Activated naive CD8-positive, alpha-beta T cell treated with anti-CD3 and anti-CD28 coated beads for 36 hours (primary cell): ENCODE measurements around the gene PBX1. TPM values are rescaled to one million over a fixed set of nuclear protein-coding genes. Genes with fewer than 3 reads are reported as not detected.

Source experiments
- DNase-seq: peaks from one replicate; pipeline ENCODE4 v3.0.0; 2021
- H3K27ac Mint-ChIP-seq: one replicate; pipeline ENCODE4 v1.8.0; 2022; ENCODE audit warnings: mild to moderate bottlenecking, moderate library complexity, mixed read lengths
- H3K27me3 Mint-ChIP-seq: one replicate; pipeline ENCODE4 v1.8.0; 2022; ENCODE audit warnings: mild to moderate bottlenecking, mixed read lengths
- H3K36me3 Mint-ChIP-seq: one replicate; pipeline ENCODE4 v1.8.0; 2021; ENCODE audit warnings: mild to moderate bottlenecking, mixed read lengths
- H3K4me1 Mint-ChIP-seq: one replicate; pipeline ENCODE4 v1.8.0; 2021; ENCODE audit warnings: mixed read lengths
- H3K4me3 Mint-ChIP-seq: one replicate; pipeline ENCODE4 v1.8.0; 2022; ENCODE audit warnings: mild to moderate bottlenecking, moderate library complexity, mixed read lengths
- H3K9me3 Mint-ChIP-seq: one replicate; pipeline ENCODE4 v1.8.0; 2022; ENCODE audit warnings: mixed read lengths
- total RNA-seq, 2 experiments: library from RNA; stranded (reverse); gene quantifications; one replicate each; pipeline ENCODE4 v1.2.3, GENCODE V29; 2021

Gene PBX1
- total RNA-seq, 2 experiments from 2014 or later = 0.04 TPM; not detected in 1

GRCh38 chr1:164846731-164847691 is 288.0 kb downstream of the PBX1 start:
- no peaks in the 10 kb centered on the region for H3K36me3 Mint-ChIP-seq
- H3K27ac Mint-ChIP-seq = no peak overlapping the region
- no peaks in the 10 kb centered on the region for H3K4me1 Mint-ChIP-seq
- no peak for DNase-seq
- no peaks in the 10 kb centered on the region for H3K27me3 Mint-ChIP-seq
- H3K4me3 Mint-ChIP-seq = no peak overlapping the region
- no peaks in the 10 kb centered on the region for H3K9me3 Mint-ChIP-seq

DNA sequence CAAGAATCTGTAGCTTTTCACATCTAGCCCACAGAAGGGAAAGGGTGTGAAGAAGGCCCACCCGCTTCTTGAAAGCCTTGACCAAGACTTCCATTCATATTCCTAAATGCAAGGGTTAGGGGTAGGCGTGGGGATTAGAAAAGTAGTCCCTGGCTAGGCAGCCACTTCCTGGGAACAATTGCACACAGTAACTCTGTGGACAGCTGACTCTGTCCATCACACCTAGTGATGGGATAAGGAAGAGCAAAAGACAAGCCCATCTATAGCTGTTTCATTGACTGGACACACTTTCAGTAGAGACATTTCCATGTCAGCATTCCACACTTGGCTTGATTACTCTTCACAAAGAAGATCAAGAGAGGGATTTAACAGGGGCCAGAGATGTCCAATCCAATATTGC is 294.2 kb downstream of the PBX1 start:
- Mint-ChIP-seq H3K4me3 (no peak overlapping the region), H3K36me3 (no peaks in the 10 kb centered on the region), H3K9me3 (no peaks in the 10 kb centered on the region), H3K27ac (no peak overlapping the region), H3K4me1 (no peaks in the 10 kb centered on the region), H3K27me3 (peaks cover 4% of the 10 kb centered on the region)
- no peak for DNase-seq

DNA sequence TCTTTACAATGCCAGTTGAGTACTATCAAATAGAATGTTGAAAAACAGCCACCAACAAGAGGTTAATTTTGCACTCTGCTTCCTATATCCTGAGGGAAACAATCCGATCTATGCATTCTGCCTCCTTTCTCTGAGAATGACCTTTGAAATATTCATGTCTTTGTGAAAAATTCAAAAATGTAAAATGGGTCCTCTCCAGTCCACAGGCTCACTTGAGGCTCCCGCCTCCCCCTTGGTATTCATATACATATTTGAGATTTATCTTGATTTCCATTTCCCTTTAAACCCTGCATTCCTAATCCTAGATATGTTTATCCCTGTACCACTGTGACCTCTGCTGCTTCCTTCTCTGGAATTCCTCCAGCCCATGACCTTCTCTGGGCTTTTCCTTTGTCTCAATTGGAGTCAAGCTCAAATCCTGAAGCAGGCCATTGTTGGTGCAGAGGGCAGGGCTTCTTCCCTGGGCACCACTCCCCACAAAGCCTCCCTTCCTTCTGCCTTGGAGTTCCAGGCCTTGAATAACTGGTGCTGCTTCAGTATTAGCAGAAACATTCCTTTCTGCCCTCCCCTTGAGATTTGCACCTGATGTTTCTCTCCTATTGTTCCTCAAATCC is 296.8 kb downstream of the PBX1 start:
- DNase-seq = no peak
- peaks cover 4% of the 10 kb centered on the region for H3K27me3 Mint-ChIP-seq
- H3K27ac Mint-ChIP-seq = no peak overlapping the region
- no peaks in the 10 kb centered on the region for H3K4me1 Mint-ChIP-seq
- H3K36me3 Mint-ChIP-seq = no peaks in the 10 kb centered on the region
- no peak overlapping the region for H3K4me3 Mint-ChIP-seq
- H3K9me3 Mint-ChIP-seq = no peaks in the 10 kb centered on the region

GRCh38 chr1:164856381-164856780 is 297.4 kb downstream of the PBX1 start:
- Mint-ChIP-seq H3K4me3 (no peak overlapping the region), H3K36me3 (no peaks in the 10 kb centered on the region), H3K9me3 (no peaks in the 10 kb centered on the region), H3K27me3 (peaks cover 4% of the 10 kb centered on the region), H3K4me1 (no peaks in the 10 kb centered on the region), H3K27ac (no peak overlapping the region)
- DNase-seq = no peak

DNA sequence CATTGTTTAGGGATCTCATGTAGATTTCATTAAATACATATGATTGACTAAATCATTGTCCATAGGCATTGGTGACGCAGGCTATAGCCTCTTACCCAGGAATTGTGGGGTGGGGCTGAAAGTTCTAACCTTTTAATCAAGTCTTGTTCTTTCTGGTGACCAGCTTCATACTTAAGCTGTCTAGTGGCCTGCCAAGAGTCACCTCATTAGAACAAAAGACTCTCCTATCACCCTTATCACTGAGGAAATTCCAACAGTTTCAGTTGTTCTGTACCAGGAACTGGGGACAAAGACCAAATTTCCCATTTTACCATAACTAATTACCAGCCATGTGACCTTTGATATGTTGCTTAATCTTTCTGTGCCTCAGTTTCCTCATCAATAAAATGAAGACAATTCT is 298.5 kb downstream of the PBX1 start:
- no peak for DNase-seq
- Mint-ChIP-seq H3K27ac (no peak overlapping the region), H3K4me3 (no peak overlapping the region), H3K4me1 (no peaks in the 10 kb centered on the region), H3K9me3 (no peaks in the 10 kb centered on the region), H3K36me3 (no peaks in the 10 kb centered on the region), H3K27me3 (peaks cover 4% of the 10 kb centered on the region)

DNA sequence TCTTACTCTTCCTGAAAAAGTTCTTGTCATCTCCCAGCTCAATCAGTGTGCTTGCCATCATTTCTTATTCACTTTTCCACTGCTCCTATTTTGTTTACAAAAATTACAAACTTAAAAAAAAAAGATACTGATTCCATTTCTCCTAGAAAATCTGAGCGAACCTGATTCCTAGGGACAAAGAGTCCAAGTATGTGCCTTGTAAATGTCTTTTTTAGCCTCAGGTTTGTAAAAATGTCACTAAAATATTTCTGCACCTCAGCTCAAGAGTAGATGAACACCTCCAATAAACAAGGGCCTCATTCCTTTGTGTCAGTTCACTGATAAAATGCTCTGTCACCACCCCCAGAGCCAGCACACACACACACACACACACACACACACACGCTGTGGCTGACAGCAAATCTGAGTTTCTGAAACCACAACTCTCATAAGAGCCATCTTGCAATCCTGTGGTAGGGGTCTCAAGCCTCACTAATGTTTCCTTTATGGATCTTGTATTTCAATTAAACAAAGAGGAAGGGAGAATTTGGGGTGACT is 299.2 kb downstream of the PBX1 start:
- Mint-ChIP-seq H3K27me3 (peaks cover 4% of the 10 kb centered on the region), H3K9me3 (no peaks in the 10 kb centered on the region), H3K36me3 (no peaks in the 10 kb centered on the region), H3K4me1 (no peaks in the 10 kb centered on the region), H3K4me3 (no peak overlapping the region), H3K27ac (no peak overlapping the region)
- DNase-seq = no peak

- H3K4me1 Mint-ChIP-seq = no peaks in the 10 kb centered on the region
- no peaks in the 10 kb centered on the region for H3K36me3 Mint-ChIP-seq
- DNase-seq = no peak
- peaks cover 5% of the 10 kb centered on the region for H3K27me3 Mint-ChIP-seq
- no peak overlapping the region for H3K4me3 Mint-ChIP-seq
- H3K9me3 Mint-ChIP-seq = no peaks in the 10 kb centered on the region
- H3K27ac Mint-ChIP-seq = no peak overlapping the region
Measured at GRCh38 chr1:164861632-164862031, 302.6 kb downstream of the PBX1 start.

- H3K27ac Mint-ChIP-seq = no peak overlapping the region
- H3K36me3 Mint-ChIP-seq = no peaks in the 10 kb centered on the region
- no peak overlapping the region for H3K4me3 Mint-ChIP-seq
- H3K4me1 Mint-ChIP-seq = no peaks in the 10 kb centered on the region
- no peaks in the 10 kb centered on the region for H3K9me3 Mint-ChIP-seq
- H3K27me3 Mint-ChIP-seq = peaks cover 5% of the 10 kb centered on the region
- DNase-seq = no peak
Measured at GRCh38 chr1:164863056-164863455, 304.1 kb downstream of the PBX1 start.

DNA sequence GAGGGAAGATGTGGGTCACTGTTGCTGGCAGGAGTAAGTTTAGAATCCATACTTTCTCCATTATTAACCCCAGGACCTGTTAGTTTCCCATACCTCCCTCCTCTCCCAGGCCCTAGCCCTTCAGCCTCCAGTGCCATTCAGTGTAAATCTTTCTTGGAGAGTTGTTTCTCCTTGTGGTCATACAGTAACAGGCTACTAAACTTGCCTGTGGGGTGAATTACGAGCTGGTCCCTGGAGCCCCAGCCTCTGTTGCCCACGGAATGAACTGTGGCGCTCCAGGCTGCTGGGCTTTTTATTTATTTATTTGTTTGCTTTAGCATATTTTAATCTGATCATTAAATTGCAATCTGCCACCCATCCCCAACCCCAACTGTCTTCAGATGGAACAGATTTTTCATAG is 305.2 kb downstream of the PBX1 start:
- no peak overlapping the region for H3K27ac Mint-ChIP-seq
- H3K36me3 Mint-ChIP-seq = no peaks in the 10 kb centered on the region
- H3K4me1 Mint-ChIP-seq = no peaks in the 10 kb centered on the region
- no peak overlapping the region for H3K4me3 Mint-ChIP-seq
- DNase-seq = no peak
- no peaks in the 10 kb centered on the region for H3K9me3 Mint-ChIP-seq
- H3K27me3 Mint-ChIP-seq = peaks cover 5% of the 10 kb centered on the region

DNA sequence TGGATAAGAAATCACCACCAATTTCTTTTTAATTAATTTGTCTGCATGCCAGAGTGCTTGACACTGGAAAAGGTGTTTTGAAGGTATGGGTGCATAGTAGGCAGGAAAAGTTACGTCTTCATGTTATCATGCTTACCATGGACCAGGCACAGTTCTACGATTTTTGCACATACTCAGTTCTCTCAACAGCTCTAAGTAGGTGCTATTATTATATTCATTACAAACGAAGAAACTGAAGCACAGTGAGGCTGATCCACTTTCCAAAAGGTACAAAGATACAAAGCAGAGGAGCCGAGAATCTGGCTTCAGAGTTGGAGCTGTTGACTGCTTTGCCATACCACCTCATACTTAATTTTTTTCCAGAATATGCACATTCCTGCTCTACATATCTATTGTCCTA is 306.4 kb downstream of the PBX1 start:
- H3K36me3 Mint-ChIP-seq = no peaks in the 10 kb centered on the region

GRCh38 chr1:164867590-164867989 is 308.6 kb downstream of the PBX1 start:
- Mint-ChIP-seq H3K4me1 (no peaks in the 10 kb centered on the region), H3K36me3 (no peaks in the 10 kb centered on the region), H3K27me3 (peaks cover 5% of the 10 kb centered on the region), H3K9me3 (no peaks in the 10 kb centered on the region), H3K27ac (no peak overlapping the region), H3K4me3 (no peak overlapping the region)
- DNase-seq = no peak

More for the DNA sequence above, 306.4 kb downstream of the PBX1 start:
- no peaks in the 10 kb centered on the region for H3K9me3 Mint-ChIP-seq
- peaks cover 5% of the 10 kb centered on the region for H3K27me3 Mint-ChIP-seq
- H3K4me1 Mint-ChIP-seq = no peaks in the 10 kb centered on the region
- no peak overlapping the region for H3K27ac Mint-ChIP-seq
- no peak for DNase-seq
- no peak overlapping the region for H3K4me3 Mint-ChIP-seq

DNA sequence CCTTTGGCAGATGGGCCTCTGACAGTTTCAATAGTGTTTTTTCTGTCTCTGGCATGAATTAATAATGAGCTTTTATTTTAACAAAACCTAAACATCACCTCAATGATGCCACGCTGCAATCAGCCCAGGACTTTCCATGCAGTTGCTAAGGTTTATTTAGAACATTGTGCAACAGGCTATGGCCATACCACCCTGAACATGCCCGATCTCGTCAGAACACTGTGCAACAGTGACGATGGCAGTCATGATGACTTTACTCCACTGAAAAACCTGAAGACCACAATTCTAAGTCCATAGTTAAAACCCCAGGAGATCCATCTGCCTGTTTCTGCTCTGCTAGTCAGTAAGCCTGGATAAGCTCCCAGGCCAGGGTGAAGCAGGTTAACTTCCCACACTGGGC is 310.0 kb downstream of the PBX1 start:
- Mint-ChIP-seq H3K4me1 (no peaks in the 10 kb centered on the region), H3K27me3 (no peaks in the 10 kb centered on the region), H3K4me3 (no peak overlapping the region), H3K36me3 (no peaks in the 10 kb centered on the region), H3K27ac (no peak overlapping the region), H3K9me3 (no peaks in the 10 kb centered on the region)
- DNase-seq = no peak

DNA sequence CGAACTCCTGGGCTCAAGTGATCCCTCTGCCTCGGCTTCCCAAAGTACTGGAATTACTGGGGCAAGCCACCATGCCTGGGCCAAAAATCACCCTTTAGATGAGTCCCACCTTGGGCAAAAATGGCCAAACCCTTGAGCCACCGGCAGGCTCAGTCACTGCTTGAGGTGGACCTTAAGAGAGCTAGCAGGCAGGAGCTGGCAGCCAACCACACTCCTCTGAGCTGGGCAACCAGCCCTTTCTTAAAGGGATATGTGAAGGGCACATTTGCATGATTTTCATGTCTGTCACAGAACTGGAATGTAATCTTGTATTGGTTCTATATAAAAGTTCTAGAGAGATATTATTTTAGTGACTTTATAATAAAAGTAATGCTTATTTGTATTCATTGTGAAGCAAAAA is 316.5 kb downstream of the PBX1 start:
- DNase-seq = no peak
- Mint-ChIP-seq H3K9me3 (no peaks in the 10 kb centered on the region), H3K4me3 (no peak overlapping the region), H3K27me3 (no peaks in the 10 kb centered on the region), H3K27ac (no peak overlapping the region), H3K36me3 (no peaks in the 10 kb centered on the region), H3K4me1 (no peaks in the 10 kb centered on the region)

DNA sequence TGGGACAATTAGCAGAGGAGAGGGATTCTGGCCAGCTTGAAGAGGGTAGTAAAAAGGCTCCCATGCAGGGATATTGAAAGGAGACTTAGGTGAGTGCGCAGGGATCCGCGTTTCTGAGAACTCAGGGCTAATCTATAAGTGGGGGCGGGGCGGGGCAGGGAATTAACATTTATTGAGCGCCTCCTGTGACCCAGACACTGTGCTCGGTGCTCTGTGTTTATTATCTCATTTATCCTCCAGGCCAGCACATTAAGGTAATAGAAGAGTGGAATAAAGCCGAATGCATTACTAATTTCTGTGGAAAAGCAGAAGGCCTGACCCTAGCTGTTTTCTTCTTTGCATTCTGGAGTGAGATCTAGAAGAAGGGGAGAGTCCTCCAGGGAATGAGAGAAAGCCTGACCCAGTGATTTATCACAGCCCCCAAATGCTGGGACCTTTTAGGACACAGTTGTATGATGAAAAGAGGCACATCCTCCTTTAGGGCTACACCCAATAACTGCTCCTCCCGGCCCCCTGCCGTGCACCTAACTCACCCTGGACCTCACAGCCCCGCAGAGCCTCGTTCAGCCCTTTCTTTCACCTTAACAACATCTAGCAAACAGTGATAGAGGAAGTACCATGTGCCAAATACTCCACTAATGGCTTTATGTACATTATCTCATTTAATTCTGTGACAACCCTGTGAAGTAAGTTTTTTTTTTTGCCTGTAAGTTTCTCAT is 317.6 kb downstream of the PBX1 start:
- no peak for DNase-seq
- H3K27ac Mint-ChIP-seq = no peak overlapping the region
- H3K36me3 Mint-ChIP-seq = no peaks in the 10 kb centered on the region
- H3K27me3 Mint-ChIP-seq = no peaks in the 10 kb centered on the region
- H3K4me1 Mint-ChIP-seq = no peaks in the 10 kb centered on the region
- H3K9me3 Mint-ChIP-seq = no peaks in the 10 kb centered on the region
- H3K4me3 Mint-ChIP-seq = no peak overlapping the region

DNA sequence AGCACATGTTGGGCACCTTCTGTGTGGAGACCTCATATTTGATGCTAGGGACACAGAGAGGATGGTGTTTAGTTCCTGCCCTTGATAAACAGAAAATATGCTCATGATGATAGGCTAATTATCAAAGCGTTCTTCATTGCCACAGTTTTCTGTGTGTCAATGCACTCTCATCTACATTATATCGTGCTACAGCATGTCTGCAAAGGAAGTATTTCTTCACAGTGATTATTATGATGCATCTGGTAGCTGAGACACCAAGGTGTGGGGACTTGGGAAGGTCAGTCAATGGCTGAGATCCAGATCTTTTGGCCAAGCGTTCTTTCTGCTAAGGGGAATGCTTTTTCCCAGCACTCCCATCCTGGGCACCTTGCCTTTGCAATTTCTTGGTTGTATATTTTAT is 321.2 kb downstream of the PBX1 start:
- peaks cover 4% of the 10 kb centered on the region for H3K27me3 Mint-ChIP-seq
- no peaks in the 10 kb centered on the region for H3K9me3 Mint-ChIP-seq
- no peaks in the 10 kb centered on the region for H3K36me3 Mint-ChIP-seq
- DNase-seq = no peak
- H3K4me1 Mint-ChIP-seq = no peaks in the 10 kb centered on the region
- no peak overlapping the region for H3K4me3 Mint-ChIP-seq
- H3K27ac Mint-ChIP-seq = no peak overlapping the region
